ENCODE results near the gene ZP1. TPM values are rescaled to one million over a fixed set of nuclear protein-coding genes. Genes with fewer than 3 reads are reported as not detected.
A peak's percentile ranks its signal among the peaks of the same experiment; 100 is the strongest.

The ZP1 gene
- total RNA-seq, 1 donor from 2014 or later = not detected

- H3K9me3 Mint-ChIP-seq (ENCODE audit: unreplicated experiment) = no peaks in the 10 kb centered on the region
- peak; percentile 98 for DNase-seq (ENCODE audit: extremely low spot score, unreplicated experiment)
- peak within 1 kb of the TSS; percentile 84 for H3K4me3 Mint-ChIP-seq (ENCODE audit: unreplicated experiment)
- H3K4me1 Mint-ChIP-seq (ENCODE audit: unreplicated experiment) = peaks cover 57% of the 10 kb centered on the region
- H3K27ac Mint-ChIP-seq (ENCODE audit: unreplicated experiment) = peak within 1 kb of the TSS; percentile 97
- peaks cover 3% of the 10 kb centered on the region for H3K27me3 Mint-ChIP-seq (ENCODE audit: unreplicated experiment)
- TF ChIP-seq CTCF (IDR thresholded peaks at IDR 0.05) = no peak
- peaks cover 4% of the 10 kb centered on the region for H3K36me3 Mint-ChIP-seq (ENCODE audit: unreplicated experiment)
Measured at GRCh38 chr11:60841797-60842667, 25.3 kb upstream of the ZP1 start, which contains the start of gene CCDC86. Gene CCDC86 (plus strand): TSS chr11:60842113. CDS start chr11:60842125, 12 bp downstream.

DNA sequence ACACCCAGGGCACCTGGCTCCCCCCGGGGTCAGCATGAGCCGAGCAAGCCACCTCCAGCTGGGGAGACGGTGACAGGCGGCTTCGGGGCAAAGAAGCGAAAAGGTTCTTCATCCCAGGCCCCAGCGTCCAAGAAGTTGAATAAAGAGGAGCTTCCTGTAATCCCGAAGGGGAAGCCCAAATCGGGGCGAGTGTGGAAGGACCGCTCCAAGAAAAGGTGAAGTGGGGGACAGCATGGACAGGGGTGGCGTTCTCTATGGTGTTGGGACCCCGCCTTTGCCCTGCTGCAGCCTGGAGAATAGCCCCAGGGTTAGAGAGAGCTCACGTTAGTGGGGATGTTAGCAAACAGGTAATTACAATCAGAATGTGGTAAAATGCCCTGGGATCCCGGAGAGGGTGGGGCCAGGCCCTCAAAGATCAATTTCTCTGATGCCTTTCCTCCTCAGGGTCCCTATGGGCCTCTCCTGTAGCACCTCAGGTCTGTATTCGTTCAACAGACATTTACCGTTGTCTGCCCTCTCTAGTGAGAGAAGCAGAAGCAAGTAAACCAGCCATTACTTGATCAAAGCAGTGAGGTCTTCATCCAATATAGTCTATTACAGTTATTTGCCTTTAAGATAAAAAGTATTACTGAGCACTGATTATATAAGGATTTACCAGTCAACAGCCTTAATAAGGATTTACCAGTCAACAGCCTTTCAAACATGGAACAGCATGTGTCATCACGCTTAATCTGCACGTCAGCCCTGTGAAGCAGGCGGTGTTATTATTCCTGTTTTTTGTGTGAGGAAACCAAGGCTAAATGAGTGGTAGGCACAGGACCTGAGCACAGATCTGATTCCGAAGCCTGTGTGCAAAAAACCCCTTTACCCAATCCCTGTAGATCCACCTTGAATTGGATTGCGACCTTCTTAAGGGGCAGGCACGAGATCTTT lies 24.4 kb upstream of the ZP1 start:
- peak overlapping the region; percentile 84 for H3K4me3 Mint-ChIP-seq (ENCODE audit: unreplicated experiment)
- no peaks in the 10 kb centered on the region for H3K9me3 Mint-ChIP-seq (ENCODE audit: unreplicated experiment)
- H3K27ac Mint-ChIP-seq (ENCODE audit: unreplicated experiment) = peak overlapping the region; percentile 97
- H3K27me3 Mint-ChIP-seq (ENCODE audit: unreplicated experiment) = no peaks in the 10 kb centered on the region
- TF ChIP-seq CTCF (IDR thresholded peaks at IDR 0.05) = no peak
- peaks cover 57% of the 10 kb centered on the region for H3K4me1 Mint-ChIP-seq (ENCODE audit: unreplicated experiment)
- no peak for DNase-seq (ENCODE audit: extremely low spot score, unreplicated experiment)
- H3K36me3 Mint-ChIP-seq (ENCODE audit: unreplicated experiment) = peaks cover 6% of the 10 kb centered on the region

DNA sequence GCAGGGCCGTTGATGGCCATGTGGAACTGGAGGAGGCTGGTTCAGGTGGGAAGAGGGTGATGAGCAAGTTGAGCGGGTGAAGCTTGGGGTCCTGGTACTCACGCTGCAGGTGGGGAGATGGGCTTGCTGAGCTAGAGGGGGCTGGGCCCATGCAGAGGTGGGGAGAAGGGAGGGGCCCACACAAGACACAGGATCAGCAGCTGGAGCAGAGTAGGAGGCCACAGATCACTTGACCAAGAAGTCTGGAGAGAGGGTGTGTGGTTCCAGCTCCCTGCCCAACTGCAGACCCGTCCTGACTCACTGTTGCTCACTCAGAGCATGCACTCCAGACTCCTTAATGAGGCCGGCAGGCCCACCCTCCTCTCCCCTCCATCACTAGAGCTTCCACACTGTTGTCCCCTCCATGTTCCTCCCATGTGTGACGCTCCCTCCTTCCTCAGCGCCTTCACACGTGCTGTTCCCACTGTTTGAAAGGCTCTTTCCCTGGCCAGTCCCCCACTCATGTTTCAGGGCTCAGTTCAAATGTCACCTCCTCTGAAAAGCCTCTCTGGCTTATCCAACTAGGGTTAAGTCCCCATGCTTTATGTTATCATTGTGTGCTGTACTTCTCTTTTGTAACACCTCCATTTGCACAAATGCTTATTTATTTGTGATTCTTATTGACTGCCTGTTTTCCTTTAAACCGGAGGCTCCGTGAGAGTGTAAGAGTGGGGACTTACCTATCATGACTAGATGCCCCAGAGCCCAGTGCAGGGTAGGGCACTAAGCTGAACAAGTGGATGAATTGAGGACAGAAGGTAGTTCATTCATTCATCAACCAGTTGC lies 23.1 kb upstream of the ZP1 start:
- H3K27ac Mint-ChIP-seq (ENCODE audit: unreplicated experiment) = peak overlapping the region; percentile 14
- TF ChIP-seq CTCF (IDR thresholded peaks at IDR 0.05) = no peak
- DNase-seq (ENCODE audit: extremely low spot score, unreplicated experiment) = no peak
- no peaks in the 10 kb centered on the region for H3K9me3 Mint-ChIP-seq (ENCODE audit: unreplicated experiment)
- H3K27me3 Mint-ChIP-seq (ENCODE audit: unreplicated experiment) = no peaks in the 10 kb centered on the region
- peaks cover 57% of the 10 kb centered on the region for H3K4me1 Mint-ChIP-seq (ENCODE audit: unreplicated experiment)
- H3K4me3 Mint-ChIP-seq (ENCODE audit: unreplicated experiment) = peak overlapping the region; percentile 84
- H3K36me3 Mint-ChIP-seq (ENCODE audit: unreplicated experiment) = peaks cover 12% of the 10 kb centered on the region

GRCh38 chr11:60844870-60845221 lies 22.5 kb upstream of the ZP1 start:
- DNase-seq (ENCODE audit: extremely low spot score, unreplicated experiment) = no peak
- peaks cover 52% of the 10 kb centered on the region for H3K4me1 Mint-ChIP-seq (ENCODE audit: unreplicated experiment)
- TF ChIP-seq CTCF (IDR thresholded peaks at IDR 0.05) = no peak
- H3K9me3 Mint-ChIP-seq (ENCODE audit: unreplicated experiment) = no peaks in the 10 kb centered on the region
- H3K36me3 Mint-ChIP-seq (ENCODE audit: unreplicated experiment) = peaks cover 14% of the 10 kb centered on the region
- H3K4me3 Mint-ChIP-seq (ENCODE audit: unreplicated experiment) = peak overlapping the region; percentile 1
- H3K27ac Mint-ChIP-seq (ENCODE audit: unreplicated experiment) = no peak overlapping the region
- no peaks in the 10 kb centered on the region for H3K27me3 Mint-ChIP-seq (ENCODE audit: unreplicated experiment)

Measured in osteocyte (in vitro differentiated cells).